ENCODE data around the gene TENT4B. TPM values are rescaled to one million over a fixed set of nuclear protein-coding genes. Genes with fewer than 3 reads are reported as not detected.

Gene TENT4B
- total RNA-seq, 2 donors from 2014 or later = 12.8 to 14.1 TPM

GRCh38 chr16:50269769-50270509 is 116.8 kb downstream of the TENT4B start:
- peaks cover 3% of the 10 kb centered on the region for H3K4me1 ChIP-seq (ENCODE audit: control insufficient read depth, insufficient read depth, low read length)
- H3K9ac ChIP-seq (ENCODE audit: extremely low read depth, low read length, poor library complexity, severe bottlenecking) = no peak overlapping the region
- Mint-ChIP-seq H3K4me3 (no peak overlapping the region), H3K27ac (no peak overlapping the region), H3K4me1 (peaks cover 6% of the 10 kb centered on the region), H3K36me3 (ENCODE audit: low read depth) (no peaks in the 10 kb centered on the region), H3K27me3 (ENCODE audit: insufficient read depth) (no peaks in the 10 kb centered on the region), H3K9me3 (no peaks in the 10 kb centered on the region)
- no peak for DNase-seq
- no peaks in the 10 kb centered on the region for H3K27me3 ChIP-seq (ENCODE audit: control insufficient read depth, insufficient read depth, low read length, poor library complexity, severe bottlenecking)
- 93 to 96% methylated on average over 8 to 12 of the region's 12 CpGs for WGBS, 2 experiments (ENCODE audit: insufficient coverage in 1 of 2, insufficient read length in 1 of 2)
- H3K36me3 ChIP-seq (ENCODE audit: control insufficient read depth, insufficient read depth, low read length) = no peaks in the 10 kb centered on the region
- no peak for TF ChIP-seq CTCF (conservative IDR thresholded peaks at IDR 0.05)
- no peaks in the 10 kb centered on the region for H3K9me3 ChIP-seq (ENCODE audit: control insufficient read depth, low read length)
- H3K4me3 ChIP-seq (ENCODE audit: low read length) = no peak overlapping the region
- no peak overlapping the region for H3K27ac ChIP-seq (ENCODE audit: low read depth, low read length)

GRCh38 chr16:50270510-50271147 is 117.5 kb downstream of the TENT4B start:
- Histone ChIP-seq H3K4me3 (ENCODE audit: low read length) (no peak overlapping the region), H3K36me3 (ENCODE audit: control insufficient read depth, insufficient read depth, low read length) (no peaks in the 10 kb centered on the region), H3K9me3 (ENCODE audit: control insufficient read depth, low read length) (no peaks in the 10 kb centered on the region), H3K9ac (ENCODE audit: extremely low read depth, low read length, poor library complexity, severe bottlenecking) (no peak overlapping the region), H3K27ac (ENCODE audit: low read depth, low read length) (no peak overlapping the region), H3K4me1 (ENCODE audit: control insufficient read depth, insufficient read depth, low read length) (peaks cover 3% of the 10 kb centered on the region), H3K27me3 (ENCODE audit: control insufficient read depth, insufficient read depth, low read length, poor library complexity, severe bottlenecking) (no peaks in the 10 kb centered on the region)
- Mint-ChIP-seq H3K4me3 (no peak overlapping the region), H3K36me3 (ENCODE audit: low read depth) (no peaks in the 10 kb centered on the region), H3K4me1 (peaks cover 6% of the 10 kb centered on the region), H3K9me3 (no peaks in the 10 kb centered on the region), H3K27ac (no peak overlapping the region), H3K27me3 (ENCODE audit: insufficient read depth) (no peaks in the 10 kb centered on the region)
- WGBS, 2 experiments (ENCODE audit: insufficient coverage in 1 of 2, insufficient read length in 1 of 2) = 94 to 97% methylated on average over 12 to 13 of the region's 13 CpGs
- no peak for DNase-seq
- no peak for TF ChIP-seq CTCF (conservative IDR thresholded peaks at IDR 0.05)

- no peak overlapping the region for H3K9ac ChIP-seq (ENCODE audit: extremely low read depth, low read length, poor library complexity, severe bottlenecking)
- TF ChIP-seq CTCF (conservative IDR thresholded peaks at IDR 0.05) = no peak
- H3K36me3 Mint-ChIP-seq (ENCODE audit: low read depth) = no peaks in the 10 kb centered on the region
- H3K4me3 ChIP-seq (ENCODE audit: low read length) = no peak overlapping the region
- no peaks in the 10 kb centered on the region for H3K27me3 Mint-ChIP-seq (ENCODE audit: insufficient read depth)
- no peaks in the 10 kb centered on the region for H3K9me3 Mint-ChIP-seq
- H3K27ac ChIP-seq (ENCODE audit: low read depth, low read length) = no peak overlapping the region
- DNase-seq = no peak
- no peak overlapping the region for H3K27ac Mint-ChIP-seq
- H3K4me1 Mint-ChIP-seq = peaks cover 6% of the 10 kb centered on the region
- no peaks in the 10 kb centered on the region for H3K9me3 ChIP-seq (ENCODE audit: control insufficient read depth, low read length)
- H3K36me3 ChIP-seq (ENCODE audit: control insufficient read depth, insufficient read depth, low read length) = no peaks in the 10 kb centered on the region
- H3K27me3 ChIP-seq (ENCODE audit: control insufficient read depth, insufficient read depth, low read length, poor library complexity, severe bottlenecking) = no peaks in the 10 kb centered on the region
- 83 to 95% methylated on average over 5 to 15 of the region's 15 CpGs for WGBS, 2 experiments (ENCODE audit: insufficient coverage in 1 of 2, insufficient read length in 1 of 2)
- H3K4me3 Mint-ChIP-seq = no peak overlapping the region
- peaks cover under 1% of the 10 kb centered on the region for H3K4me1 ChIP-seq (ENCODE audit: control insufficient read depth, insufficient read depth, low read length)
Measured at GRCh38 chr16:50271148-50272041, 118.3 kb downstream of the TENT4B start.
